Gastrocnemius medialis (tissue), 4 donors: ENCODE measurements around the gene ZNF423.

Experiments used
- CTCF ChIP-seq, 5 experiments: fragments of 450-650 bp in 3 of 5; fragments of 200-600 bp in 2 of 5; sonication (generic) in 2 of 5; IDR thresholded peaks in 4 of 5; conservative IDR thresholded peaks in 1 of 5; 1 replicate in 4 of 5; 2 replicates in 1 of 5; pipeline ENCODE4 v1.5.1; 2016 to 2019; ENCODE audit warnings: antibody characterized with exemption in 5 of 5, mild to moderate bottlenecking in 3 of 5, moderate library complexity in 3 of 5
- POLR2A ChIP-seq, 2 donors: fragments of 450-650 bp; IDR thresholded peaks; one replicate each; pipeline ENCODE4 v1.6.1; 2017; ENCODE audit warnings: antibody characterized with exemption in 2 of 2, mild to moderate bottlenecking in 2 of 2, moderate library complexity in 2 of 2

- TF ChIP-seq CTCF (IDR thresholded peaks at IDR 0.05 in 4 of 5, conservative IDR thresholded peaks at IDR 0.05 in 1 of 5) (no peak), POLR2A (IDR thresholded peaks at IDR 0.05) (no peak)
Measured at GRCh38 chr16:49896447-49896964, 40.6 kb upstream of the ZNF423 start.
